GM12891 (cell line): Measurements from ENCODE around the gene MST1.
"Not testable (repeated sequence)": the region's sequence is repeated elsewhere in the genome, so short reads cannot be mapped to it uniquely, and the experiment has no call there.

Experiments
- PAX5 ChIP-seq: IDR thresholded peaks from 2 replicates; pipeline ENCODE4 v1.6.1; 2011; ENCODE audit warnings: low read length, moderate library complexity, mild to moderate bottlenecking; ENCODE audit not compliant: insufficient read depth, severe bottlenecking
- POLR2A ChIP-seq: IDR thresholded peaks from 2 replicates; pipeline ENCODE4 v1.6.1; 2011; ENCODE audit warnings: low read depth, low read length, control low read depth
- POLR2AphosphoS5 ChIP-seq: IDR thresholded peaks from 2 replicates; pipeline ENCODE4 v1.6.1; 2011; ENCODE audit warnings: low read depth, low read length, control low read depth

DNA sequence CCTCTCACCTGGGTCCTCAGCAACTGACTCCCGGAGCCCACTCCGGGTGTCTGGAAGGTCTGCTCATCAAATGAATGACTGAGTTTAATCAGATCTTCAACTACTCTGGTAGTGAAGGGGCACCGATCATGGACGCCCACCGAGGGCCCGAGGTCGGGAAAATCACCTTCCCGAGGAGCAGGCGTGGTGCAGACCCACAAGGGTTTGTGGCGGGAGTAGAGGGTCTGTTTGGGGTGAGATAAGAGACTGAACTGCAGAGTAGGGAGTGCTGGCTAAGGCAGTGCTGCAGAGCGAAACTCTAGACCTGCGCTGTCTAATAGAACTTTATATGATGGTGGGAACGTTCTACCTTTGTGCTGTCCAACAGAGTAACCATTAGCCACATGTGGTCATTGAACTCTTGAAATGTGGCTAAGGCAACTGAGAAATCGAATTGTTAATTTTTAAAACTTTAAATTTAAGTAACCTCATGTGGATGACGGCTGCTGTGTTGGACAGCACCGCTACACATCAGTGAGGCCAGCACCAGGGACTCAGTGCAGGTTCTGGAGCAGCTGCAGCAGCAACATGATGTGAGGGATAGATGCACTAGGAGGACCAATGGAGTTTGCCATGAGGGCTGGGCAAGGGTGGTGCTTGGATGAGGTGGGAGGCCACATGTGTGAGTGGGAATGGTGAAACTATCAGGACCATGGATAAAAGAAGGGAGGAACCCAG lies 792 bp upstream of the MST1 start:
- not testable (repeated sequence) for TF ChIP-seq POLR2AphosphoS5, POLR2A, PAX5
